Osteoblast (primary cell): ENCODE data around the gene BCAS3. TPM values are rescaled to one million over a fixed set of nuclear protein-coding genes. Genes with fewer than 3 reads are reported as not detected.

Experiments used
- DNase-seq: peaks from one replicate; pipeline ENCODE4 v3.0.0; 2011; ENCODE audit warnings: low spot score, mixed read lengths; ENCODE audit not compliant: insufficient read length; ENCODE audit errors: missing footprints
- H2AFZ ChIP-seq: 2 replicates; pipeline ENCODE4 v1.6.0; 2011; ENCODE audit warnings: mild to moderate bottlenecking, low read length
- H3K27ac ChIP-seq: 2 replicates; pipeline ENCODE4 v1.5.1; 2011; ENCODE audit warnings: mild to moderate bottlenecking, low read depth, low read length, moderate library complexity
- H3K27me3 ChIP-seq: 2 replicates; pipeline ENCODE4 v1.6.0; 2012; ENCODE audit warnings: mild to moderate bottlenecking, control low read depth, inconsistent platforms, low read length, moderate library complexity; ENCODE audit not compliant: insufficient read depth
- H3K36me3 ChIP-seq: 2 replicates; pipeline ENCODE4 v1.5.1; 2011; ENCODE audit warnings: mild to moderate bottlenecking, low read length, control low read depth, moderate library complexity; ENCODE audit not compliant: insufficient read depth
- H3K4me1 ChIP-seq: 2 replicates; pipeline ENCODE4 v1.5.1; 2011; ENCODE audit warnings: mild to moderate bottlenecking, low read length, control low read depth, moderate library complexity; ENCODE audit not compliant: insufficient read depth
- H3K4me2 ChIP-seq: 2 replicates; pipeline ENCODE4 v1.6.0; 2011; ENCODE audit warnings: mild to moderate bottlenecking, low read length; ENCODE audit not compliant: insufficient read depth
- H3K4me3 ChIP-seq: fragments of 200-600 bp; sonication (generic); 3 replicates; pipeline ENCODE4 v1.5.1; 2012; ENCODE audit warnings: mild to moderate bottlenecking, low read length, inconsistent platforms; ENCODE audit not compliant: insufficient read depth
- H3K79me2 ChIP-seq: 2 replicates; pipeline ENCODE4 v1.6.0; 2012; ENCODE audit warnings: mild to moderate bottlenecking, low read length, control low read depth, inconsistent platforms; ENCODE audit not compliant: insufficient read depth
- H3K9me3 ChIP-seq: 2 replicates; pipeline ENCODE4 v1.5.1; 2011; ENCODE audit warnings: low read depth, low read length, control low read depth
- H4K20me1 ChIP-seq: 2 replicates; pipeline ENCODE4 v1.6.0; 2012; ENCODE audit warnings: mild to moderate bottlenecking, low read length, control low read depth; ENCODE audit not compliant: insufficient read depth
- total RNA-seq: library from RNA; depleted of rRNA; stranded (reverse); fragments of >200 nt; gene quantifications from 2 replicates; pipeline ENCODE4 v1.2.3, GENCODE V29; 2012
- TF ChIP-seq, protein P1 (sequence below): IDR thresholded peaks from 2 replicates; pipeline ENCODE4 v1.5.1; 2011; ENCODE audit warnings: mild to moderate bottlenecking, low read depth, low read length, moderate library complexity; ENCODE audit errors: extremely low read depth

Gene BCAS3
- total RNA-seq, 1 donor = 31.5 TPM

DNA sequence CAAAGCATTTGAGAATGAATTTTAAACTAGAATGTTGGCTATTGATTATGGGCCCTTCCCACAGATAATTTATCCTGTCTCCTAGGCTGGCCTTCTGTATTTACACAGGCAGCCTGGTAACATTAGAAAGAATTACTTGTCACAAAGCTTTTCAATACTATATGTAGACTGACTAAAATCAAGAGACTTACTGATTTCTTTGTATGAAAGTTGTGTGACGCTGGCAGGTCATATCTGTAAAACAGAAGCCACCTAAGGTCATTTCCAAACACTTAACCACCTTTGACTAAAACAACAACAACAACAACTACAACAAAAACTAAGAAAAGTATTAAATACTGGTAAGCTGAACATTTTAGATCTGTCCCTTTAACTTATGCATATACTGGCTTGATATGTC, 393.0 kb downstream of the BCAS3 start:
- Histone ChIP-seq H4K20me1 (no peaks in the 10 kb centered on the region), H3K27me3 (no peaks in the 10 kb centered on the region), H3K4me3 (no peak overlapping the region), H3K9me3 (no peaks in the 10 kb centered on the region), H2AFZ (no peak overlapping the region), H3K27ac (no peak overlapping the region), H3K4me1 (peaks cover under 1% of the 10 kb centered on the region), H3K79me2 (no peaks in the 10 kb centered on the region), H3K36me3 (no peaks in the 10 kb centered on the region), H3K4me2 (no peak overlapping the region)
- no peak for DNase-seq
- TF ChIP-seq, protein P1, sequence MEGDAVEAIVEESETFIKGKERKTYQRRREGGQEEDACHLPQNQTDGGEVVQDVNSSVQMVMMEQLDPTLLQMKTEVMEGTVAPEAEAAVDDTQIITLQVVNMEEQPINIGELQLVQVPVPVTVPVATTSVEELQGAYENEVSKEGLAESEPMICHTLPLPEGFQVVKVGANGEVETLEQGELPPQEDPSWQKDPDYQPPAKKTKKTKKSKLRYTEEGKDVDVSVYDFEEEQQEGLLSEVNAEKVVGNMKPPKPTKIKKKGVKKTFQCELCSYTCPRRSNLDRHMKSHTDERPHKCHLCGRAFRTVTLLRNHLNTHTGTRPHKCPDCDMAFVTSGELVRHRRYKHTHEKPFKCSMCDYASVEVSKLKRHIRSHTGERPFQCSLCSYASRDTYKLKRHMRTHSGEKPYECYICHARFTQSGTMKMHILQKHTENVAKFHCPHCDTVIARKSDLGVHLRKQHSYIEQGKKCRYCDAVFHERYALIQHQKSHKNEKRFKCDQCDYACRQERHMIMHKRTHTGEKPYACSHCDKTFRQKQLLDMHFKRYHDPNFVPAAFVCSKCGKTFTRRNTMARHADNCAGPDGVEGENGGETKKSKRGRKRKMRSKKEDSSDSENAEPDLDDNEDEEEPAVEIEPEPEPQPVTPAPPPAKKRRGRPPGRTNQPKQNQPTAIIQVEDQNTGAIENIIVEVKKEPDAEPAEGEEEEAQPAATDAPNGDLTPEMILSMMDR = no peak

DNA sequence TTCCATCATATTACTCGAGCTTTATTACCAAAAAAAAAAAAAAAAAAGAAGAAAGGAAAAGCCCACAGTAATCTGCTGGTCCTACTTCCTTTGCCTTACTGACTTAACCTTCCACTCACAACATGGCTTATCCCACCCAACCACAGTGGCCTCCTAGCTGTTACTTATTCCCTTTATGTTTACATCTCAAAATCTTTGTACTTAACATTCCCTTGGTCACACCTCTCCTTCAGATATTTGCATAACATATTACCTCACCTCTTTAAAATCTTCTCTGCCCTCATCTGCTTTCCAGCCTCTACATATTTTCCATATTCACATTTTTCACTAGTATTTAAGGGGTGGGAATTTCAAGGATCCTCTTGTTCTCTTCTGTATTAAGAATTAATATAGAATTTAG, 395.0 kb downstream of the BCAS3 start:
- H4K20me1 ChIP-seq = no peaks in the 10 kb centered on the region
- H3K27me3 ChIP-seq = no peaks in the 10 kb centered on the region
- TF ChIP-seq, protein P1 = no peak
- H3K9me3 ChIP-seq = no peaks in the 10 kb centered on the region
- DNase-seq = no peak
- no peak overlapping the region for H3K4me2 ChIP-seq
- peaks cover 9% of the 10 kb centered on the region for H3K4me1 ChIP-seq
- H3K36me3 ChIP-seq = no peaks in the 10 kb centered on the region
- H3K4me3 ChIP-seq = no peak overlapping the region
- H2AFZ ChIP-seq = no peak overlapping the region
- no peaks in the 10 kb centered on the region for H3K79me2 ChIP-seq
- H3K27ac ChIP-seq = no peak overlapping the region

DNA sequence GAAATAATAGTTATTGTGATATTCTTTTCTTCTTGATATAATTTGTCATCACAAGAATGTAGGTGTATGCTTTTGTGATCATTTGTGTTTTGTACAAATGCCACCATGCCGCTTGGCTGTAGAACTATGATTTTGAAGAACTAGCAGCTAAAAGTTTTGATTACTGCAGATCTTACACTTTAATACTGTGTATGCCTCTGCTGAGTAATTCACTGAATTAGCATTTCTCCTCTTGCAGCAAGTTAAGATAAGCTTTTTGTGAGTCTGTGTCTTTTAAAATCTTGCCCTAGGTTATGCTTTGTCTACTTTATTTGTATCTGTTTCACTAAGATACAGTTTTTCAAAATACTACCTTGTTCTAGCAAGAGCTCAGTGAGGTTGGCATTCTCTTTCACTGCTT, 395.5 kb downstream of the BCAS3 start:
- H2AFZ ChIP-seq = no peak overlapping the region
- TF ChIP-seq, protein P1 = no peak
- no peak for DNase-seq
- H4K20me1 ChIP-seq = no peaks in the 10 kb centered on the region
- no peaks in the 10 kb centered on the region for H3K79me2 ChIP-seq
- H3K27me3 ChIP-seq = no peaks in the 10 kb centered on the region
- no peak overlapping the region for H3K4me3 ChIP-seq
- H3K4me2 ChIP-seq = no peak overlapping the region
- no peaks in the 10 kb centered on the region for H3K36me3 ChIP-seq
- H3K27ac ChIP-seq = no peak overlapping the region
- H3K4me1 ChIP-seq = peaks cover 9% of the 10 kb centered on the region
- no peaks in the 10 kb centered on the region for H3K9me3 ChIP-seq

DNA sequence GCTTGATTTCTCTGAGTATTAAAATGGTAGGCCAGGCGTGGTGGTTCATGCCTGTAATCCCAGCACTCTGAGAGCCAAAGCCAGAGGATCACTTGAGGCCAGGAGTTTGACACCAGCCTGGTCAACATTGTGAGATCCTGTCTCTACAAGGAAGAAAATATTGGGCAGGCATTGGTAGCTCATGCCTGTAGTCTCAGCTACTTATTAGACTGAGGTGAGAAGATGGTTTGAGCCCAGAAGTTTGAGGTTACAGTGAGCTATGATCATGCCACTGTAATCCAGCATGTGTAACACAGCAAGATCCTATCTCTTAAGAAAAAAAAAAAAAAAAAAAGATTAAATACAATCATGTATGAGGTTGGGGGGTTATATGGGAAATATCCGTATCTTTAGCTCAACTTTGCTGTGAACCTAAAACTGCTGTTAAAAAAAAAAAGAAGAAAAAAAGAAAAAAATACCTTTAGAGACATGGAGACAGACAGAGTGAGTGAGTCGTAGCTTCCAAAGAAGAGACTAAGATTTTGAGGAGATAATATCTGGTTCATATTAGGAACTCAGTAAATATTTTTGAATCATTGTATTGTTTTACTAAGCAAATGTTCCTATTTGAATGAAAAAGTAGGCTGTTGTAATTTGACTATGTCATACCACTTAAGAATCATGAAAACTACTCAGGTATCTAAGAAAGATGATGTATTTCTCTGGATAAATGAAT, 396.3 kb downstream of the BCAS3 start:
- no peaks in the 10 kb centered on the region for H4K20me1 ChIP-seq
- H3K36me3 ChIP-seq = no peaks in the 10 kb centered on the region
- no peak overlapping the region for H3K4me3 ChIP-seq
- no peak overlapping the region for H3K4me2 ChIP-seq
- H3K9me3 ChIP-seq = no peaks in the 10 kb centered on the region
- TF ChIP-seq, protein P1 = no peak
- peaks cover 9% of the 10 kb centered on the region for H3K4me1 ChIP-seq
- H3K79me2 ChIP-seq = no peaks in the 10 kb centered on the region
- no peaks in the 10 kb centered on the region for H3K27me3 ChIP-seq
- no peak overlapping the region for H3K27ac ChIP-seq
- H2AFZ ChIP-seq = no peak overlapping the region
- no peak for DNase-seq
